GM18909 (cell line): Measurements from ENCODE around the gene CPSF2.
"Not testable (repeated sequence)": the region's sequence is repeated elsewhere in the genome, so short reads cannot be mapped to it uniquely, and the experiment has no call there.

Source experiments
- ATAC-seq: cut with Tn5 transposase; IDR thresholded peaks from one replicate; pipeline ENCODE4 v1.9.1; 2021; ENCODE audit warnings: mild to moderate bottlenecking; ENCODE audit not compliant: unreplicated experiment, poor library complexity

CPSF2 gene

GRCh38 chr14:92154283-92154942 lies 32.6 kb downstream of the CPSF2 start:
- ATAC-seq: no peak

- ATAC-seq: no peak
Observed at GRCh38 chr14:92160619-92161018, 38.9 kb downstream of the CPSF2 start.

GRCh38 chr14:92161521-92161920 lies 39.8 kb downstream of the CPSF2 start:
- no peak for ATAC-seq

GRCh38 chr14:92164958-92165357 lies 43.2 kb downstream of the CPSF2 start:
- ATAC-seq: no peak

GRCh38 chr14:92173668-92174067 lies 51.9 kb downstream of the CPSF2 start:
- ATAC-seq: no peak

DNA sequence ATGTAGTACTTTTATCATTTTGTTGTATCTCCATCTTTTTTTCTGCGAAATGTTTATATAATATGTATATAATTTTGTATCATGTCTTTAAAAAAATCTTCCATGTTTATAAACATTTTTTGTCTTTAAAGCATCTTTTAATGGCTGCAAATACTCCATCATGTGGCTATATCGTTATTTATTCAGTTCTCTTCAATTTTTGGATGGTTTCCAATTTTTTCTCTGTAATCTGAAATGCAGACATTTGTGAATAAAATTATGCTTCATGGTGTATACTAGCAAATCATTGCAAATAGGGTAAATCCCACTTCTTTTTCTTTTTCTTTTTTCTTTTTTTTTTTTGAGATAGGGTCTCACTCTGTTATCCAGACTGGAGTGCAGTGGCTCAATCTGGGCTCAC lies 54.0 kb downstream of the CPSF2 start:
- no peak for ATAC-seq

- no peak for ATAC-seq
Observed at GRCh38 chr14:92176476-92176875, 54.7 kb downstream of the CPSF2 start.

GRCh38 chr14:92179178-92179577 lies 57.4 kb downstream of the CPSF2 start:
- ATAC-seq: not testable (repeated sequence)

- no peak for ATAC-seq
Observed at GRCh38 chr14:92185559-92185958, 63.8 kb downstream of the CPSF2 start.

DNA sequence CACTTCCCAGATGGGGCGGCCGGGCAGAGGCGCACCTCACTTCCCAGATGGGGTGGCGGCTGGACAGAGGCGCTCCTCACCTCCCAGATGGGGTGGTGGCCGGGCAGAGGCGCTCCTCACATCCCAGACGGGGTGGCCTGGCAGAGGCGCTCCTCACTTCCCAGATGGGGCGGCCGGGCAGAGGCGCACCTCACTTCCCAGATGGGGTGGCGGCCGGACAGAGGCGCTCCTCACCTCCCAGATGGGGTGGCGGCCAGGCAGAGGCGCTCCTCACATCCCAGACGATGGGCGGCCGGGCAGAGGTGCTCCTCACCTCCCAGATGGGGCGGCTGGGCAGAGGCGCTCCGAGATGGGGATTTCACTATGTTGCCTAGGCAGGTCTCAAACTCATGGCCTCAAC lies 65.8 kb downstream of the CPSF2 start:
- not testable (repeated sequence) for ATAC-seq

- no peak for ATAC-seq
Observed at GRCh38 chr14:92190768-92191167, 69.0 kb downstream of the CPSF2 start.

DNA sequence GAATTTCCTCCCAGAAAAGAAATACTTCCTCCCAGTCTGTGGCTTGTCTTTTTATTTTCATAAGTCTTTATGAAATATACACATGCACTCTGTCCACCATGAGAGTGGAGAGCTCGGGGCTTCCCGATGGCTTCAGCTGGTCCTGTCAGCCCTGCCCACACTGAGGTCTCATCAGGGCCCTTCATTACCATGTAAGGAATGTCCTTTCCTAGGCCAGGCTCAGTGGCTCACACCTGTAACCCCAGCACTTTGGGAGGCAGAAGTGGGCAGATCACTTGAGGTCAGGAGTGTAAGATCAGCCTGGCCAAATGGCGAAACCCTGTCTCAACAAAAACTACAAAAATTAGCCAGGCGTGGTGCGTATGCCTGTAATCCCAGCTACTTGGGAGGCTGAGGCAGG lies 77.0 kb downstream of the CPSF2 start:
- ATAC-seq: no peak

- no peak for ATAC-seq
Observed at GRCh38 chr14:92199763-92200162, 78.0 kb downstream of the CPSF2 start.

- no peak for ATAC-seq
Observed at GRCh38 chr14:92203116-92203515, 81.3 kb downstream of the CPSF2 start.

DNA sequence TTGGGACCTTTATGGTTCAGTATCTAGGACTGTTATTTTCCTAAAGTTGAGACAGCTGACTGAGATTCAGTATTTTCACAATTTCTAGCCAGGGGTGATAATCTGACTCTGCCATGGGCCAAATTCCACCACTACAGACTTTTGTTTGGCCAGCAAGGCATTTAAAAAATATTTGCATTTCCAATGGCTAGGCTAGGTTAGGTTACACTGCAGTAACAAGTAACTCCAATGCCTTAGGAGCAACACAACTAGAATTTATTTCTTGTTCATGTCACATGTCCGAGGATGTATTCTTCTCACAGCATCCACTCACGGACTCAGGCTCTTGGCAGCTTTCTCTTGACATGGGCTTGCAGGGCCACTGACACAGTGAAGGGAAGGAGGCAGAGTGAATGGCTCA lies 83.0 kb downstream of the CPSF2 start:
- ATAC-seq: no peak

GRCh38 chr14:92207012-92207927 lies 85.5 kb downstream of the CPSF2 start:
- no peak for ATAC-seq

DNA sequence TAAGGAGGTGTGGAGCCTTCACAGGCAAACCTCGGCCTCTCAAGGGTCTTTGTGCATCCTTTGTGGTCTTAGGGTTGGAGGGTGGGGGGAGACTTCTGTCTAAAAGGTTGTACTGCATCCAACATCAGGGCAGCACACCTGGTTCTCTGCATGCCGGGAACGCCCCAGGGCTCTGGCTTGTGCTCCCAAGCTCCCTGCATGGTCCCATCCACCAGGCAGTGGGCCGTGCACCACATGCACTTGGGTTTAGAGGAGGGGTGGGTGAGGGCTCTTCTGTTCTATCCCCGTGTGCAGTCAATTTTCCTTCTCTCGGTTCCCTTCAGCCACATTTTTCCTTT lies 86.1 kb downstream of the CPSF2 start:
- ATAC-seq: no peak

GRCh38 chr14:92209141-92209540 lies 87.4 kb downstream of the CPSF2 start:
- ATAC-seq: no peak

- ATAC-seq: not testable (repeated sequence)
Observed at GRCh38 chr14:92213125-92213524, 91.4 kb downstream of the CPSF2 start.

DNA sequence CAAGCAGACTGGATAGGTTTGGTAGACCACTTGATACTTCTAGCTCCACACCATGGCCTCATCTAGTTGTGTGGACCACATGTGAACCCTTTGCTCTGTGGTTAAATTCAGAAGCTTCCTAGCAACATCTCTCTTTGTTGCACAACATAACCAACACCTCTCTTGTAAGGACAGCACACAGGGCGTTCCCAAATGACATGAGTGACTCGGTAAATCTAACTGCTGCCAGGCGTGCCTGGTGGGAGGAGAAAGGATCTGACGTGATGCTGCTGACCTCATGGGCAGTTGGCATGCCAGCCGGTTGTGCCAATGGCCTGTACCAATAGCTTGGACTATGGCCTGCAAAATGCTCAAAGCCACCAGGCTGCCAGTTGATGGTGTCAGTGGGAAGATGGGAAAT lies 93.8 kb downstream of the CPSF2 start:
- no peak for ATAC-seq

GRCh38 chr14:92217936-92218335 lies 96.2 kb downstream of the CPSF2 start:
- ATAC-seq: no peak
